Loucy (cell line): ENCODE measurements around the gene ARL4D.
A peak's percentile ranks its signal among the peaks of the same experiment; 100 is the strongest.

Experiments used
- CTCF ChIP-seq: fragments of 200-600 bp; sonication (generic); conservative IDR thresholded peaks from 2 replicates; pipeline ENCODE4 v1.5.1; 2014; ENCODE audit warnings: mild to moderate bottlenecking, antibody characterized with exemption, low read length
- EZH2phosphoT487 ChIP-seq: fragments of 200-600 bp; IDR thresholded peaks from 2 replicates; pipeline ENCODE4 v1.6.1; 2018; ENCODE audit warnings: antibody characterized with exemption, mild to moderate bottlenecking, moderate library complexity, borderline replicate concordance

DNA sequence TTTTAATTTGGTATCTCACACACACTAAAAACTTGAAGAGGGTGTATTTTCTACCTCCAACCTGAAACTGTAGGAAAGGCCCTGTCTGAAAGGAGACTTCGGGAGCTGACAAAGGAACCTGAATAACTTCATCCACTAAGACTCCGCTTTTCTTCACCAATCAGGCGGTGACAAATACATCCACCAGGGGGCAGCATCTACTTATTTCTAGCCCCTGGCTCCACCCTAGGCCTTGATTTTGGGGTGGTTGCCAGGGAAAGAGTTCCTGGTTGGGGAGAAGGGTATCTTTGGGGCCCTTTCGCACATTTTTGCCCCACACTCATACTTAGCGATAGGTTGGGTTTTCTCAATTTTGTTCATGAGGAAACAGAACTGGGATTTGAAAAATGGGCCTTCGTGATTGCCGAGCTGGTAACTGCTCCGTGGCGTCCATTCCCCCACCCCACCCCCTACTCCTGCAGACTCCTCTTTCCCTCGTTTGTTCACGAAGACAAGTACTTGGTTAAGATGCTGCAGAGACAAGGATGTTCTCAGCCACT lies 4.8 kb upstream of the ARL4D start:
- peak; percentile 93 for TF ChIP-seq CTCF
- TF ChIP-seq EZH2phosphoT487 = no peak
